Prostate gland (tissue), 2 donors: ENCODE results near the gene SIGLEC7. TPM values are rescaled to one million over a fixed set of nuclear protein-coding genes. Genes with fewer than 3 reads are reported as not detected.

Experiments
- DNase-seq: peaks from one replicate; pipeline ENCODE4 v3.0.0-alpha.2; 2019; ENCODE audit warnings: low spot score
- H3K27ac ChIP-seq, 2 donors: fragments of 200-600 bp; sonication (generic); 2 replicates each; pipeline ENCODE4 v1.5.1; 2017 to 2019
- H3K27me3 ChIP-seq: fragments of 200-600 bp; sonication (generic); replicated peaks from 2 replicates; pipeline ENCODE4 v1.5.1; 2019; ENCODE audit not compliant: insufficient read depth
- H3K36me3 ChIP-seq, 2 donors: fragments of 200-600 bp; sonication (generic); 1 replicate in 1 of 2; 2 replicates in 1 of 2; pipeline versions ENCODE4 v1.5.1 to v1.8.1; 2017 to 2019
- H3K4me1 ChIP-seq: fragments of 200-600 bp; sonication (generic); replicated peaks from 2 replicates; pipeline ENCODE4 v1.5.1; 2019
- H3K4me3 ChIP-seq, 2 donors: fragments of 200-600 bp; sonication (generic); 2 replicates each; pipeline ENCODE4 v1.5.1; 2017 to 2019
- H3K9me3 ChIP-seq: fragments of 200-600 bp; sonication (generic); 2 replicates; pipeline ENCODE4 v1.5.1; 2017
- CTCF ChIP-seq, 4 experiments: fragments of 200-600 bp in 2 of 4; fragments of 450-650 bp in 2 of 4; sonication (generic) in 2 of 4; IDR thresholded peaks; 1 replicate in 3 of 4; 2 replicates in 1 of 4; pipeline ENCODE4 v1.5.1; 2016 to 2019; ENCODE audit warnings: antibody characterized with exemption in 4 of 4, mild to moderate bottlenecking in 2 of 4, moderate library complexity in 2 of 4
- POLR2A ChIP-seq: fragments of 450-650 bp; IDR thresholded peaks from one replicate; pipeline ENCODE4 v1.6.1; 2016; ENCODE audit warnings: antibody characterized with exemption, mild to moderate bottlenecking
- POLR2AphosphoS5 ChIP-seq: sonication (generic); formaldehyde crosslinking; IDR thresholded peaks from one replicate; pipeline ENCODE4 v1.6.1; 2017; ENCODE audit warnings: antibody characterized with exemption
- WGBS: methylation state at CpG from one replicate; pipeline ENCODE4 v1.1.5; 2018; 5-methylcytosine and 5-hydroxymethylcytosine counted together
- intact Hi-C: fragments of 100-400 bp; cut with DNase I; formaldehyde crosslinking; loops from one replicate; pipeline ENCODE4 v1.14.2; 2022
- total RNA-seq, 2 donors: library from RNA; depleted of rRNA; stranded (reverse); fragments of >200 nt; gene quantifications; one replicate each; pipeline ENCODE4 v1.1.0, GENCODE V29; 2016

Gene SIGLEC7
- total RNA-seq, 2 donors from 2014 or later, result not detected

GRCh38 chr19:51144482-51145045 lies 2.5 kb downstream of the SIGLEC7 start:
- 87% methylated on average over 11 of the region's 11 CpGs for WGBS
- intact Hi-C loops, result no loop called here
- DNase-seq, result no peak
- H3K4me3 ChIP-seq, result no peak overlapping the region
- H3K4me1 ChIP-seq, result no peaks in the 10 kb centered on the region
- TF ChIP-seq CTCF (IDR thresholded peaks at IDR 0.05), result no peak
- TF ChIP-seq POLR2AphosphoS5, result no peak
- no peak for TF ChIP-seq POLR2A
- no peak overlapping the region for H3K27ac ChIP-seq
- no peaks in the 10 kb centered on the region for H3K9me3 ChIP-seq
- peaks cover 4% of the 10 kb centered on the region for H3K27me3 ChIP-seq
- no peaks in the 10 kb centered on the region for H3K36me3 ChIP-seq

GRCh38 chr19:51145916-51146493 lies 3.9 kb downstream of the SIGLEC7 start:
- H3K4me1 ChIP-seq, result no peaks in the 10 kb centered on the region
- WGBS, result 55% methylated on average over 4 of the region's 4 CpGs
- no peaks in the 10 kb centered on the region for H3K36me3 ChIP-seq
- no peak overlapping the region for H3K27ac ChIP-seq
- no peak for TF ChIP-seq CTCF (IDR thresholded peaks at IDR 0.05)
- no peak for TF ChIP-seq POLR2AphosphoS5
- no peak for TF ChIP-seq POLR2A
- DNase-seq, result no peak
- intact Hi-C loops, result no loop called here
- no peaks in the 10 kb centered on the region for H3K9me3 ChIP-seq
- peaks cover 3% of the 10 kb centered on the region for H3K27me3 ChIP-seq
- no peak overlapping the region for H3K4me3 ChIP-seq

GRCh38 chr19:51146751-51147150 lies 4.7 kb downstream of the SIGLEC7 start:
- H3K4me3 ChIP-seq, result no peak overlapping the region
- H3K27ac ChIP-seq, result no peak overlapping the region
- no peak for DNase-seq
- 92% methylated on average over 7 of the region's 7 CpGs for WGBS
- H3K36me3 ChIP-seq, result no peaks in the 10 kb centered on the region
- H3K27me3 ChIP-seq, result no peaks in the 10 kb centered on the region
- TF ChIP-seq POLR2AphosphoS5 (no peak), CTCF (IDR thresholded peaks at IDR 0.05) (no peak), POLR2A (no peak)
- H3K9me3 ChIP-seq, result no peaks in the 10 kb centered on the region
- intact Hi-C loops, result no loop called here
- no peaks in the 10 kb centered on the region for H3K4me1 ChIP-seq

- Histone ChIP-seq H3K9me3 (no peaks in the 10 kb centered on the region), H3K4me1 (no peaks in the 10 kb centered on the region), H3K4me3 (no peak overlapping the region), H3K36me3 (no peaks in the 10 kb centered on the region), H3K27ac (no peak overlapping the region), H3K27me3 (no peaks in the 10 kb centered on the region)
- TF ChIP-seq POLR2AphosphoS5, result no peak
- TF ChIP-seq POLR2A, result no peak
- no peak for TF ChIP-seq CTCF (IDR thresholded peaks at IDR 0.05)
- intact Hi-C loops, result no loop called here
- DNase-seq, result no peak
- WGBS, result 32% methylated on average over 1 of the region's 1 CpG
Measured at GRCh38 chr19:51147663-51148062, 5.6 kb downstream of the SIGLEC7 start.

- no peaks in the 10 kb centered on the region for H3K27me3 ChIP-seq
- intact Hi-C loops, result no loop called here
- H3K9me3 ChIP-seq, result no peaks in the 10 kb centered on the region
- H3K27ac ChIP-seq, result no peak overlapping the region
- H3K4me3 ChIP-seq, result no peak overlapping the region
- no peaks in the 10 kb centered on the region for H3K36me3 ChIP-seq
- no peaks in the 10 kb centered on the region for H3K4me1 ChIP-seq
- no peak for DNase-seq
- TF ChIP-seq CTCF (IDR thresholded peaks at IDR 0.05) (no peak), POLR2AphosphoS5 (no peak), POLR2A (no peak)
- WGBS, result 58% methylated on average over 3 of the region's 3 CpGs
Measured at GRCh38 chr19:51148580-51148979, 6.5 kb downstream of the SIGLEC7 start.
